ENCODE measurements around the gene MYOCOS. TPM values are rescaled to one million over a fixed set of nuclear protein-coding genes. Genes with fewer than 3 reads are reported as not detected.

MYOCOS gene
- polyA plus RNA-seq, 2 of the 4 experiments (the other 2 are of a cell fraction), result not detected

- no peak overlapping the region for H3K27ac ChIP-seq
- no peaks in the 10 kb centered on the region for H3K9me3 ChIP-seq
- H3K4me1 ChIP-seq, result no peaks in the 10 kb centered on the region
- WGBS (ENCODE audit: missing lambda C conversion rate), result 33% methylated on average over 3 of the region's 3 CpGs
- H3K4me2 ChIP-seq, result no peak overlapping the region
- TF ChIP-seq JUN (IDR thresholded peaks at IDR 0.05) (no peak), CBX2 (IDR thresholded peaks at IDR 0.05; ENCODE audit: borderline replicate concordance, low read depth) (no peak), HOXA7 (CRISPR knock-in tag; IDR thresholded peaks at IDR 0.05) (no peak), E2F6 (IDR thresholded peaks at IDR 0.05; ENCODE audit: borderline replicate concordance, low read depth) (no peak), USF2 (IDR thresholded peaks at IDR 0.05) (no peak), JUNB (IDR thresholded peaks at IDR 0.05) (no peak), ESRRA (IDR thresholded peaks at IDR 0.05; ENCODE audit: borderline replicate concordance, low read length) (no peak), HDAC2 (IDR thresholded peaks at IDR 0.05) (no peak), FOXS1 (CRISPR knock-in tag; IDR thresholded peaks at IDR 0.05) (no peak), TFCP2L1 (CRISPR knock-in tag; IDR thresholded peaks at IDR 0.05) (no peak), EHMT2 (IDR thresholded peaks at IDR 0.05; ENCODE audit: low read depth) (no peak), POLR2AphosphoS2 (conservative IDR thresholded peaks at IDR 0.05; ENCODE audit: low read length) (no peak), EHF (CRISPR knock-in tag; IDR thresholded peaks at IDR 0.05) (no peak), CHD2 (IDR thresholded peaks at IDR 0.05; ENCODE audit: low read length, partially characterized antibody) (no peak)
- ChIA-PET CTCF (interaction anchor here (1.0 kb wide), 1 partner anchor 33 kb away, joined by 4 read pairs; no protein-coding TSS in a partner anchor), POLR2A (no interaction called here)
- no peak for DNase-seq (ENCODE audit: low read depth in 1 of 2, low spot score in 1 of 2)
- no peak for ATAC-seq
- H3K4me3 ChIP-seq, result no peak overlapping the region
- no peak for FAIRE-seq
These were observed 52.7 kb downstream of the MYOCOS start for GRCh38 chr1:171674431-171675405.

Other genes with a start within 250 kb of the MYOCOS start
- 96.3 and 139 TPM in 2 replicates for gene PRRC2C, start 136.7 kb upstream of the MYOCOS start, polyA plus RNA-seq (2011; rRNA removed)
- 50.3 to 61.6 TPM (median 55.4 TPM) in 3 replicates for gene PRRC2C, start 136.7 kb upstream of the MYOCOS start, polyA plus RNA-seq (2017; fragmentation: RNase III; extraction: RNeasy Plus Mini Kit Qiagen cat#74134 plus additional on column Dnase treatment)
- not detected in 2 replicates for gene MYOC, start 30.4 kb downstream of the MYOCOS start, polyA plus RNA-seq (2011; rRNA removed)
- gene MYOC, start 30.4 kb downstream of the MYOCOS start, polyA plus RNA-seq (2017; fragmentation: RNase III; extraction: RNeasy Plus Mini Kit Qiagen cat#74134 plus additional on column Dnase treatment), result not detected in 3 replicates
- 6.6 and 9.3 TPM in 2 replicates for gene VAMP4, start 119.8 kb downstream of the MYOCOS start, polyA plus RNA-seq (2011; rRNA removed)
- gene VAMP4, start 119.8 kb downstream of the MYOCOS start, polyA plus RNA-seq (2017; fragmentation: RNase III; extraction: RNeasy Plus Mini Kit Qiagen cat#74134 plus additional on column Dnase treatment), result 3.7 to 4.3 TPM (median 4.2 TPM) in 3 replicates
- gene METTL13, start 159.4 kb downstream of the MYOCOS start, polyA plus RNA-seq (2011; rRNA removed), result 54.0 and 61.2 TPM in 2 replicates
- gene METTL13, start 159.4 kb downstream of the MYOCOS start, polyA plus RNA-seq (2017; fragmentation: RNase III; extraction: RNeasy Plus Mini Kit Qiagen cat#74134 plus additional on column Dnase treatment), result 46.5 to 53.7 TPM (median 52.3 TPM) in 3 replicates
- gene DNM3, start 219.3 kb downstream of the MYOCOS start, polyA plus RNA-seq (2011; rRNA removed), result 1.1 and 1.5 TPM in 2 replicates
- gene DNM3, start 219.3 kb downstream of the MYOCOS start, polyA plus RNA-seq (2017; fragmentation: RNase III; extraction: RNeasy Plus Mini Kit Qiagen cat#74134 plus additional on column Dnase treatment), result 0.34 to 0.57 TPM (median 0.55 TPM) in 3 replicates

Data from A549 (cell line).